GM21423 (cell line): ENCODE measurements around the gene GNG3.

Experiments used
- ATAC-seq: cut with Tn5 transposase; IDR thresholded peaks from one replicate; pipeline ENCODE4 v1.9.1; 2021; ENCODE audit warnings: mild to moderate bottlenecking, moderate library complexity; ENCODE audit not compliant: unreplicated experiment

GNG3 gene

DNA sequence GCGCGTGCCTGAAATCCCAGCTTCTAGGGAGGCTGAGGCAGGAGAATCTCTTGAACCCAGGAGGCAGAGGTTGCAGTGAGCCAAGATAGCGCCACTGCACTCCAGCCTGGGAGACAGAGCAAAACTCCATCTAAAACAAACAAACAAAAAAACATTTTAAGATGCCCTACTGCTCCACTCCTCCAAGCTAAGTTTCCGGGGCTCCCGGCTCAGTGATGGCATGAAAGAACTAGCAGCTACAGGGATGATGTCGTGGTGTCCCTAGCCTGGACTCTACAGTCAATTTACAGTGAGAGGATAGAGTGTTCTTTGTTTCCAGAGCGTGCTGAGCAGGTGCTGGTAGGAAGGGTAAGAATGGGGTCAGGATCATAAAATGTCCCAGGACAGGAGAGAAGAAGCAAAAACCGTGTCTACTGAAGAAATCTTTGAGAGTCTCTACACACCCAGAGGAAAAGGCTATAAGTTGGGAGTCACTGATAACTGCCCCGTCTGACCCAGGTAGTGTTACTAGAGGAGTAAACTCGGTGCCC lies 47.7 kb downstream of the GNG3 start:
- no peak for ATAC-seq

DNA sequence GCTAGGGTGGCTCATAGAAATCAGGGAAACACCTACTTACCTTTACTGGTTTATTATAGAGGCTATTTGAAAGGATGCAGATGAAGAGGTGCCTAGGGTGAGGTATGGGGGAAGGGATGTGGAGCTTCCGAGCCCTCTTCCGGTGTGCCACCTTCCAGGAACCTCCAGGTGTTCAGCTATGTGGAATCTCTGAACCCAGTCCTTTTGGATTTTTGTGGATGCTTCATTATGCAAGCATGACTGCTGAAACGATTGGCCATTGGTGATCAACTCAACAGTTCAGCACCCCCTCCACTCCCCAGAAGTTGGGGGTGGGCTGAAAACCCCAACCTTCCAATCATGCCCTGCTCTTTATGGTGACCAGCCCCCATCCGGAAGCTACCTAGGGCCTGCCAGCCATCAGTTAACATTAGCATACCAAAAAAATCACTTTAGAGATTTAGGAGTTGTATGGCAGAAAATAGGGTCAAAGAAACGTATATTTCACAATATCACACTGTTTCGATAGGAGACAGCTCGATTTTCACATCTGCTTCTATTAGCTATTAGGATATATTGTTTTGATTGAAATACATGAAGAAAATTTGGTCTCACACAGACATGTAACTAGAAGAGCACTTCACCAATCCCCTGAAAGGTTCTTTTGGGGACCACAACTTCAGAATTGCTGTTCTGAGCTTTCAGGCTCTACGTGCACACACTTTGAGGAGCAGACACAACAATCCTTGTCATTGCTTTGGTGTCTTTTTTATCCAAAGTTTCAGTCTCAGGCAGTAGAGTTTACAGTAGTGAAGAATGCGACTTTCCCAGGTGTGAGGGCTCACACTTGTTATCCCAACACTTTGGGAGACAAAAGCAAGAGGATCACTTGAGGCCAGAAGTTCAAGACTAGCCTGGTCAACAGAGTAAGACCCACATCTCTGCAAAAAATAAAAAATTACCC lies 50.6 kb downstream of the GNG3 start:
- no peak for ATAC-seq
